GM12873 (cell line): ENCODE results near the gene AKR7A2.
"Not testable (repeated sequence)": the region's sequence is repeated elsewhere in the genome, so short reads cannot be mapped to it uniquely, and the experiment has no call there.

Experiments
- CTCF ChIP-seq: IDR thresholded peaks from 2 replicates; pipeline ENCODE4 v1.5.1; 2012; ENCODE audit warnings: low read depth, mild to moderate bottlenecking, moderate library complexity, low read length, control low read depth; ENCODE audit not compliant: insufficient read depth; ENCODE audit errors: missing control alignments

Gene AKR7A2

DNA sequence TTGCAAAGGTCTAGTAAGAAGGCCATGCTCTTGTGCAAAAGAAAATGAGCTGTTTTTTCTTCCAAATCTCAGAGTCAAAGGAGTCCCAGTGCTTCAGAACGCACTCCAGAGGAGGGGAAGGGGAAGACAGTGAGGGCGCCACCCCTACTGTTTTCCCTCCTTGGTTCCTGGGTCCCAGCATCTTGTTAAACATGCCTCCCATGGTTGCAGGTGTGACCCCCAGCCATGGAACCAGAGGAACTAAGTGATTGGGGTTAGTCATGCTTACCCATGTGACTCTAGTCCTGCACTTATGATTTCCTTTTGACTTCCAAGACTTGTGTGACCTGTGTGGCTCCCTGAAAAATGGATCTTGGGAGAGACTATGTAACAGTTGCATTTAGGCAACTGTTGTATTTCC lies 17.3 kb downstream of the AKR7A2 start:
- TF ChIP-seq CTCF: no peak

DNA sequence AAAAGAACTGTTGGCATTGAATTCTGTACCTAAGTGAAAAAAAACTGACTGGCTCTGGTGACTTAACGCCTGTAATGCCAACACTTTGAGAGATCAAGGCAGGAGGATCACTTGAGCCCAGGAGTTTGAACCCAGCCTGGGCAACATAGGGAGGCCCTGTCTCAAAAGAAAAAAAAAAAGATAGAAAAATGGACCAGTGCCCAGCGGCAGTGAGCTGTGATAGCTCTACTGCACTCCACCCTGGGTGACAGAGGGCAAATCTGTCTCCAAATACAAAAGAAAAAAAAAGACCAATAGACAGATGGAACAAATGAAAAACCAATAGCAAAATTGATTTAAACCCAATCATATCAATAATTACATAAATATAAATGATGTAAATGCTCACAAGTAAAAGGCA lies 22.7 kb downstream of the AKR7A2 start:
- no peak for TF ChIP-seq CTCF

GRCh38 chr1:19288324-19289241 lies 23.4 kb downstream of the AKR7A2 start, which contains the start of gene AKR7A3:
Gene AKR7A3, minus strand, starts transcription at chr1:19288770. Its CDS starts 61 bp downstream, at chr1:19288709.
- not testable (repeated sequence) for TF ChIP-seq CTCF

GRCh38 chr1:19287436-19288185 lies 24.3 kb downstream of the AKR7A2 start:
- no peak for TF ChIP-seq CTCF

DNA sequence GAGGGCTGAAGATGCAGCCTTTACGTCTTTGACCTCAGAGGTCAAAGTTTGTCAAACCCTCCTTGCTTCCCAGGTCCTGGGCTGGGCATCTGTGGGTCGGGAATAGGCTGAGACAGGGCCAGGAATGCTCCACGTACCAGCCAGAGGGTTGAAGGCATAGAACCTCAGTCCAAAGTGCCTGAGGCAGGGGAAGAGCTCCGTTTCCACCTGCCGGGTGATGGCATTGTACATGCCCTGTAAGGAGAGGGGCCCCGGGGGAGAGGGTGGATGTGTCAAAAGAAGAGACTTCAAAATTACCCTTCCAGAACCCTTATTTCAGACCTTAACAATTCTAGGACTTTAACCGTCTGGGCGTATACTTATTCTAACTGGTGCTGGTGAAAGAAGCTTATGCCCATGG lies 27.1 kb downstream of the AKR7A2 start:
- TF ChIP-seq CTCF: no peak

DNA sequence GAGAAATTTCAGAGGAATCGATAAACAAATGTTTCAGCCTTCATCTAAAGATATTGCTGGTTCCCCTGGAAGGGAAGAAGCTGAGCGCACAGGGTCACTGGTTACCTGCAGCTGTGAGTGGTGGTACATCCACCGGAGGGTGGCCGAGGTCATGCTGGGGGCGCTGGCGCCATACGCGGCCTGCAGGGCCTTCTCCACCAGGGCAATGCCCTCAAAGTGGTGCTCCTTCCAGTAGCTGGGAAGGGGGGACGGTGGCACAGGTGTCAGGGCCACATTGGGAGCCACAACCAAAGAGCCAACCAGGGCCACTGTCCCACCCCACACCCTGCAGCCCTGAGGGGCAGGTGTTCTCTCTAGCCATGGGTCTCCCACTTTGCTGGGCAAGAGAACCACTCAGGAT lies 28.1 kb downstream of the AKR7A2 start:
- TF ChIP-seq CTCF: no peak

- TF ChIP-seq CTCF: no peak
Measured at GRCh38 chr1:19274636-19275035, 37.3 kb downstream of the AKR7A2 start.
